Measurements from ENCODE around the gene DMD. TPM values are rescaled to one million over a fixed set of nuclear protein-coding genes. Genes with fewer than 3 reads are reported as not detected.

Gene DMD
- total RNA-seq, 1 experiment from 2014 or later: 25.3 TPM

DNA sequence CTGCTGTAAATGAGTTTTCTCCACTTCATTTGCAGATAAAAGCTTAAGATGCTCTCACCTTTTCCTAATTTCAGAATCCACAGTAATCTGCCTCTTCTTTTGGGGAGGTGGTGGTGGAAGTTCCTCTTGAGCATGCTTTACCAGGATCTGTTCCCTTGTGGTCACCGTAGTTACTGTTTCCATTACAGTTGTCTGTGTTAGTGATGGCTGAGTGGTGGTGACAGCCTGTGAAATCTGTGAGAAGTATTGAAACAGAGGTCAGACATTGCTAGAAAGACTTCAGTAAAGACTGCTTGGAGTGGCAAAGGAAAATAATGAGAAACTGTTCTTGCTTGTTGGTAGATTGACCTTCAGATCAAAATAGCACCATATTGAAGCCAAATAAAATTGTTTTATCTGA, 666.2 kb downstream of the DMD start:
- Histone ChIP-seq H3K36me3 (ENCODE audit: low read depth) (no peaks in the 10 kb centered on the region), H4K20me1 (ENCODE audit: insufficient read depth) (no peaks in the 10 kb centered on the region), H2AFZ (no peak overlapping the region), H3K4me2 (no peak overlapping the region), H3K9me2 (ENCODE audit: insufficient read depth) (no peaks in the 10 kb centered on the region), H3F3A (ENCODE audit: insufficient read depth, low read depth) (no peaks in the 10 kb centered on the region), H3K27me3 (ENCODE audit: insufficient read depth, low read depth) (no peaks in the 10 kb centered on the region), H3K9me3 (ENCODE audit: insufficient read depth, low read depth) (no peaks in the 10 kb centered on the region), H3K79me2 (ENCODE audit: low read depth) (no peaks in the 10 kb centered on the region), H3K27ac (no peak overlapping the region), H3K4me3 (no peak overlapping the region), H3K4me1 (replicated peaks; ENCODE audit: insufficient read depth) (no peaks in the 10 kb centered on the region)
- TF ChIP-seq EZH2 (IDR thresholded peaks at IDR 0.05; ENCODE audit: low read depth): no peak
- TF ChIP-seq CTCF (conservative IDR thresholded peaks at IDR 0.05): no peak
- BruUV-seq (replicated peaks): no TSS peak
- DNase-seq: no peak
- intact Hi-C loops (cut with micrococcal nuclease; ENCODE audit: unreplicated experiment): no loop called here
- ChIA-PET CTCF (no interaction called here), POLR2A (ENCODE audit: unreplicated experiment) (no interaction called here)

DNA sequence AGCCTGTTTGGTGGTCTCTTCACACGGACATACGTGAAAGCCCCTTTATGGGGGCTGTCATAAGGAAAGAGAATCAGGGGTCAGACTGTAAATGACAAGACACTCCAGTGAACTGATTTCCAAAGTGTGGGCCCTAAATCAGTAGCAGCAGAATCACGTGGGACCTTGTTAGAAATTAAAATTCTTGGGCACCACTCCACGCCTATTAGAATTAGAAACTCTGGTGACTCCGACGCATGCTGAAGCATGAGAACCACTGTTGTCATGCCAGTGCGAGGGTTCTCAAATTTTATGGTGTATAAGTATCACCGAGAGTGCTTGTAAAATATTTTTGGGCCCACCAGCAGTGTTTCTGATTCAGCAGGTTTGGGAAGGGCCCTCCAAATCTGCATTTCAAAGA, 672.8 kb downstream of the DMD start:
- no peak overlapping the region for H3K4me3 ChIP-seq
- H3K27ac ChIP-seq: no peak overlapping the region
- H3K9me3 ChIP-seq (ENCODE audit: insufficient read depth, low read depth): no peaks in the 10 kb centered on the region
- CTCF ChIA-PET: no interaction called here
- DNase-seq: no peak
- no peaks in the 10 kb centered on the region for H3F3A ChIP-seq (ENCODE audit: insufficient read depth, low read depth)
- no peaks in the 10 kb centered on the region for H3K4me1 ChIP-seq (replicated peaks; ENCODE audit: insufficient read depth)
- intact Hi-C loops (cut with micrococcal nuclease; ENCODE audit: unreplicated experiment): no loop called here
- H3K36me3 ChIP-seq (ENCODE audit: low read depth): no peaks in the 10 kb centered on the region
- no peaks in the 10 kb centered on the region for H3K9me2 ChIP-seq (ENCODE audit: insufficient read depth)
- POLR2A ChIA-PET (ENCODE audit: unreplicated experiment): no interaction called here
- no peaks in the 10 kb centered on the region for H4K20me1 ChIP-seq (ENCODE audit: insufficient read depth)
- no peak overlapping the region for H2AFZ ChIP-seq
- no peak overlapping the region for H3K4me2 ChIP-seq
- no TSS peak for BruUV-seq (replicated peaks)
- H3K27me3 ChIP-seq (ENCODE audit: insufficient read depth, low read depth): no peaks in the 10 kb centered on the region
- TF ChIP-seq CTCF (conservative IDR thresholded peaks at IDR 0.05): no peak
- no peak for TF ChIP-seq EZH2 (IDR thresholded peaks at IDR 0.05; ENCODE audit: low read depth)
- no peaks in the 10 kb centered on the region for H3K79me2 ChIP-seq (ENCODE audit: low read depth)

GRCh38 chrX:32533848-32534247, 677.5 kb downstream of the DMD start:
- Histone ChIP-seq H3K4me3 (no peak overlapping the region), H3F3A (ENCODE audit: insufficient read depth, low read depth) (no peaks in the 10 kb centered on the region), H3K4me1 (replicated peaks; ENCODE audit: insufficient read depth) (no peaks in the 10 kb centered on the region), H4K20me1 (ENCODE audit: insufficient read depth) (no peaks in the 10 kb centered on the region), H3K36me3 (ENCODE audit: low read depth) (no peaks in the 10 kb centered on the region), H3K27ac (no peak overlapping the region), H3K27me3 (ENCODE audit: insufficient read depth, low read depth) (no peaks in the 10 kb centered on the region), H3K79me2 (ENCODE audit: low read depth) (no peaks in the 10 kb centered on the region), H2AFZ (no peak overlapping the region), H3K9me3 (ENCODE audit: insufficient read depth, low read depth) (no peaks in the 10 kb centered on the region), H3K9me2 (ENCODE audit: insufficient read depth) (no peaks in the 10 kb centered on the region), H3K4me2 (no peak overlapping the region)
- no peak for DNase-seq
- CTCF ChIA-PET: no interaction called here
- TF ChIP-seq EZH2 (IDR thresholded peaks at IDR 0.05; ENCODE audit: low read depth) (no peak), CTCF (conservative IDR thresholded peaks at IDR 0.05) (no peak)
- POLR2A ChIA-PET (ENCODE audit: unreplicated experiment): no interaction called here
- intact Hi-C loops (cut with micrococcal nuclease; ENCODE audit: unreplicated experiment): no loop called here
- no TSS peak for BruUV-seq (replicated peaks)
